CD8-positive, alpha-beta memory T cell (primary cell): ENCODE measurements around the gene UBQLN2. TPM values are rescaled to one million over a fixed set of nuclear protein-coding genes. Genes with fewer than 3 reads are reported as not detected.

ENCODE experiments used
- CTCF ChIA-PET: fragments of 350-600 bp; sonication (Branson Sonifier 250); formaldehyde crosslinking; loops from one replicate; lab custom pipeline; 2021; ENCODE audit warnings: antibody characterized with exemption; lab: Charles Lee
- POLR2A ChIA-PET: fragments of 350-600 bp; sonication (Branson Sonifier 250); formaldehyde crosslinking; loops from one replicate; lab custom pipeline; 2021; ENCODE audit warnings: antibody characterized with exemption; lab: Charles Lee
- DNase-seq, 5 donors: peaks; one replicate each; pipeline versions ENCODE4 v3.0.0 to v3.0.0-alpha.2; 2020 to 2022; ENCODE audit warnings: mixed read lengths in 1 of 5
- H3K27ac ChIP-seq: one replicate; pipeline ENCODE4 v1.7.0; 2013; ENCODE audit warnings: low read depth, mild to moderate bottlenecking, low read length, moderate library complexity
- H3K27me3 ChIP-seq: 2 replicates; pipeline ENCODE4 v1.7.0; 2013; ENCODE audit warnings: low read length, mild to moderate bottlenecking; ENCODE audit not compliant: insufficient read depth, poor library complexity, severe bottlenecking
- H3K36me3 ChIP-seq: 2 replicates; pipeline ENCODE4 v1.7.0; 2013; ENCODE audit warnings: mild to moderate bottlenecking, low read length, moderate library complexity; ENCODE audit not compliant: insufficient read depth
- H3K4me1 ChIP-seq: 2 replicates; pipeline ENCODE4 v1.7.0; 2013; ENCODE audit warnings: mild to moderate bottlenecking, low read length, moderate library complexity; ENCODE audit not compliant: insufficient read depth
- H3K4me3 ChIP-seq: 2 replicates; pipeline ENCODE4 v1.7.0; 2013; ENCODE audit warnings: mild to moderate bottlenecking, low read length
- H3K9me3 ChIP-seq: 2 replicates; pipeline ENCODE4 v1.7.0; 2013; ENCODE audit warnings: mild to moderate bottlenecking, low read length
- H3K27ac Mint-ChIP-seq, 8 donors: one replicate each; pipeline ENCODE4 v1.8.0; 2020 to 2021; ENCODE audit warnings: mixed read lengths in 8 of 8, mild to moderate bottlenecking in 6 of 8, inconsistent platforms in 3 of 8, moderate library complexity in 3 of 8
- H3K27me3 Mint-ChIP-seq, 2 donors: one replicate each; pipeline ENCODE4 v1.8.0; 2020 to 2021; ENCODE audit warnings: mixed read lengths in 2 of 2, mild to moderate bottlenecking in 1 of 2, moderate library complexity in 1 of 2
- H3K36me3 Mint-ChIP-seq, 3 donors: one replicate each; pipeline ENCODE4 v1.8.0; 2020 to 2021; ENCODE audit warnings: mixed read lengths in 3 of 3, inconsistent platforms in 1 of 3, mild to moderate bottlenecking in 1 of 3
- H3K4me1 Mint-ChIP-seq, 3 donors: one replicate each; pipeline ENCODE4 v1.8.0; 2020 to 2021; ENCODE audit warnings: mixed read lengths in 3 of 3, inconsistent platforms in 1 of 3, mild to moderate bottlenecking in 1 of 3
- H3K4me3 Mint-ChIP-seq, 7 donors: one replicate each; pipeline ENCODE4 v1.8.0; 2020 to 2021; ENCODE audit warnings: mixed read lengths in 7 of 7, mild to moderate bottlenecking in 6 of 7, moderate library complexity in 4 of 7, inconsistent platforms in 2 of 7
- H3K9me3 Mint-ChIP-seq, 5 donors: one replicate each; pipeline ENCODE4 v1.8.0; 2020 to 2022; ENCODE audit warnings: mixed read lengths in 5 of 5, mild to moderate bottlenecking in 3 of 5, moderate library complexity in 2 of 5, inconsistent platforms in 1 of 5
- polyA plus RNA-seq: library from polyadenylated mRNA; unstranded; fragments of 300-500 nt; fragmentation: Illumina TruSeq; gene quantifications from one replicate; pipeline ENCODE4 v1.2.3, GENCODE V29; 2021
- total RNA-seq, 2 experiments: library from RNA; stranded (reverse); gene quantifications; one replicate each; pipeline ENCODE4 v1.2.3, GENCODE V29; 2021

Gene UBQLN2
- total and polyA plus RNA-seq, 3 experiments from 2014 or later: 29.3 to 60.9 (median 31.6) TPM

DNA sequence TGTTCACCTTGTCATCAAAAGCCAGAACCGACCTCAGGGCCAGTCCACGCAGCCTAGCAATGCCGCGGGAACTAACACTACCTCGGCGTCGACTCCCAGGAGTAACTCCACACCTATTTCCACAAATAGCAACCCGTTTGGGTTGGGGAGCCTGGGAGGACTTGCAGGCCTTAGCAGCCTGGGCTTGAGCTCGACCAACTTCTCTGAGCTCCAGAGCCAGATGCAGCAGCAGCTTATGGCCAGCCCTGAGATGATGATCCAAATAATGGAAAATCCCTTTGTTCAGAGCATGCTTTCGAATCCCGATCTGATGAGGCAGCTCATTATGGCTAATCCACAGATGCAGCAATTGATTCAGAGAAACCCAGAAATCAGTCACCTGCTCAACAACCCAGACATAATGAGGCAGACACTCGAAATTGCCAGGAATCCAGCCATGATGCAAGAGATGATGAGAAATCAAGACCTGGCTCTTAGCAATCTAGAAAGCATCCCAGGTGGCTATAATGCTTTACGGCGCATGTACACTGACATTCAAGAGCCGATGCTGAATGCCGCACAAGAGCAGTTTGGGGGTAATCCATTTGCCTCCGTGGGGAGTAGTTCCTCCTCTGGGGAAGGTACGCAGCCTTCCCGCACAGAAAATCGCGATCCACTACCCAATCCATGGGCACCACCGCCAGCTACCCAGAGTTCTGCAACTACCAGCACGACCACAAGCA is 898 bp downstream of the UBQLN2 start:
- peaks cover 7% of the 10 kb centered on the region for H3K4me1 ChIP-seq
- H3K9me3 ChIP-seq: no peaks in the 10 kb centered on the region
- DNase-seq: peak in 4 of 5 donors; percentile 0 to 45 (median 14)
- no peaks in the 10 kb centered on the region for H3K27me3 ChIP-seq
- H3K27ac Mint-ChIP-seq: peak overlapping the region; percentile 81 to 100 (median 98)
- peak overlapping the region; percentile 93 for H3K27ac ChIP-seq
- peaks cover 21 to 41% (median 37%) of the 10 kb centered on the region in 3 donors for H3K4me1 Mint-ChIP-seq
- ChIA-PET POLR2A (interaction anchor here (0.6 kb wide), 1 partner anchor 60 kb away, joined by 3 read pairs; no protein-coding TSS in a partner anchor), CTCF (no interaction called here)
- no peaks in the 10 kb centered on the region for H3K9me3 Mint-ChIP-seq
- no peaks in the 10 kb centered on the region for H3K36me3 ChIP-seq
- peak overlapping the region; percentile 86 for H3K4me3 ChIP-seq
- H3K4me3 Mint-ChIP-seq: peak overlapping the region; percentile 83 to 97 (median 91)
- peaks cover 0 to 1% of the 10 kb centered on the region in 2 donors for H3K27me3 Mint-ChIP-seq
- peaks cover 0 to 27% (median 5%) of the 10 kb centered on the region in 3 donors for H3K36me3 Mint-ChIP-seq

DNA sequence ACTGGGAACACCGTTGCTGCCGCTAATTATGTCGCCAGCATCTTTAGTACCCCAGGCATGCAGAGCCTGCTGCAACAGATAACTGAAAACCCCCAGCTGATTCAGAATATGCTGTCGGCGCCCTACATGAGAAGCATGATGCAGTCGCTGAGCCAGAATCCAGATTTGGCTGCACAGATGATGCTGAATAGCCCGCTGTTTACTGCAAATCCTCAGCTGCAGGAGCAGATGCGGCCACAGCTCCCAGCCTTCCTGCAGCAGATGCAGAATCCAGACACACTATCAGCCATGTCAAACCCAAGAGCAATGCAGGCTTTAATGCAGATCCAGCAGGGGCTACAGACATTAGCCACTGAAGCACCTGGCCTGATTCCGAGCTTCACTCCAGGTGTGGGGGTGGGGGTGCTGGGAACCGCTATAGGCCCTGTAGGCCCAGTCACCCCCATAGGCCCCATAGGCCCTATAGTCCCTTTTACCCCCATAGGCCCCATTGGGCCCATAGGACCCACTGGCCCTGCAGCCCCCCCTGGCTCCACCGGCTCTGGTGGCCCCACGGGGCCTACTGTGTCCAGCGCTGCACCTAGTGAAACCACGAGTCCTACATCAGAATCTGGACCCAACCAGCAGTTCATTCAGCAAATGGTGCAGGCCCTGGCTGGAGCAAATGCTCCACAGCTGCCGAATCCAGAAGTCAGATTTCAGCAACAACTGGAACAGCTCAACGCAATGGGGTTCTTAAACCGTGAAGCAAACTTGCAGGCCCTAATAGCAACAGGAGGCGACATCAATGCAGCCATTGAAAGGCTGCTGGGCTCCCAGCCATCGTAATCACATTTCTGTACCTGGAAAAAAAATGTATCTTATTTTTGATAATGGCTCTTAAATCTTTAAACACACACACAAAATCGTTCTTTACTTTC is 1.8 kb downstream of the UBQLN2 start:
- H3K27ac ChIP-seq: peak overlapping the region; percentile 93
- H3K4me1 ChIP-seq: peaks cover 7% of the 10 kb centered on the region
- H3K27me3 ChIP-seq: no peaks in the 10 kb centered on the region
- CTCF ChIA-PET: no interaction called here
- H3K27ac Mint-ChIP-seq: peak overlapping the region; percentile 81 to 100 (median 98)
- H3K9me3 Mint-ChIP-seq: no peaks in the 10 kb centered on the region
- no peaks in the 10 kb centered on the region for H3K9me3 ChIP-seq
- H3K4me3 Mint-ChIP-seq: peak overlapping the region; percentile 83 to 97 (median 91)
- peaks cover 25 to 48% (median 45%) of the 10 kb centered on the region in 3 donors for H3K4me1 Mint-ChIP-seq
- POLR2A ChIA-PET: no interaction called here
- peaks cover 0 to 1% of the 10 kb centered on the region in 2 donors for H3K27me3 Mint-ChIP-seq
- peak in 1 of 5 donors; percentile 4 for DNase-seq
- H3K36me3 ChIP-seq: no peaks in the 10 kb centered on the region
- peak overlapping the region; percentile 86 for H3K4me3 ChIP-seq
- peaks cover 0 to 31% (median 5%) of the 10 kb centered on the region in 3 donors for H3K36me3 Mint-ChIP-seq

DNA sequence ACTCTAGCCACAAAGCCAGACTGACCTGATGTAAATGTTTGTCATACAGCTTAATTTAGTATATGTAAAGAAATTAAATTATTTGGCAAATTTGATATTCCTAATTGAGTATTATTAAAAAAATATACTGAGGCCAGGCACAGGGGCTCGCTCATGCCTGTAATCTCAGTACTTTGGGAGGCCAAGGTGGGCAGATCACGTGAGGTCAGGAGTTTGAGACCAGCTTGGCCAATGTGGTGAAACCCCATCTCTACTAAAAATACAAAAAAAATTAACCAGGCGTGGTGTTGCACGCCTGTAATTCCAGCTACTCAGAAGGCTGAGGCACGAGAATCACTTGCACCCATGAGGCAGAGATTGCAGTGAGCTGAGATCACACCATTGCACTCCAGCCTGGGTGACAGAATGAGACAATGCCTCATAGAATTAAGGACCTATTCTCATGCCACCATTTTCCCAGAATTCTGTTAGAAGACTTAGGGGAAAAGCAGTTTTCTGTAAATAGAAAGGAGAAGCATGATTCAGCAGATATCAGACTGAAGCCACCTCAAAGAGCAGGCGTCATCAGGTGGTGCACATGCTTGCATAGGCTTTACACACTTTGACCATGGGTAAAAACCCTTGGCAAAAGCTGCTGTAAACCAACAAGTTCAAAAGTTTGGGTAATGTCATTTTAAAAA is 6.1 kb downstream of the UBQLN2 start:
- no peaks in the 10 kb centered on the region for H3K27me3 ChIP-seq
- H3K4me3 ChIP-seq: no peak overlapping the region
- no peak for DNase-seq
- Mint-ChIP-seq H3K27me3 (no peaks in the 10 kb centered on the region), H3K9me3 (no peaks in the 10 kb centered on the region), H3K4me3 (peak overlapping the region in 2 of 7 donors; percentile 5 to 16), H3K4me1 (peaks cover 34 to 78% (median 65%) of the 10 kb centered on the region in 3 donors), H3K27ac (peak overlapping the region in 4 of 8 donors; percentile 58 to 74 (median 67)), H3K36me3 (peaks cover 0 to 43% (median 5%) of the 10 kb centered on the region in 3 donors)
- no peaks in the 10 kb centered on the region for H3K9me3 ChIP-seq
- ChIA-PET CTCF (no interaction called here), POLR2A (no interaction called here)
- H3K36me3 ChIP-seq: no peaks in the 10 kb centered on the region
- no peak overlapping the region for H3K27ac ChIP-seq
- H3K4me1 ChIP-seq: peaks cover 7% of the 10 kb centered on the region

DNA sequence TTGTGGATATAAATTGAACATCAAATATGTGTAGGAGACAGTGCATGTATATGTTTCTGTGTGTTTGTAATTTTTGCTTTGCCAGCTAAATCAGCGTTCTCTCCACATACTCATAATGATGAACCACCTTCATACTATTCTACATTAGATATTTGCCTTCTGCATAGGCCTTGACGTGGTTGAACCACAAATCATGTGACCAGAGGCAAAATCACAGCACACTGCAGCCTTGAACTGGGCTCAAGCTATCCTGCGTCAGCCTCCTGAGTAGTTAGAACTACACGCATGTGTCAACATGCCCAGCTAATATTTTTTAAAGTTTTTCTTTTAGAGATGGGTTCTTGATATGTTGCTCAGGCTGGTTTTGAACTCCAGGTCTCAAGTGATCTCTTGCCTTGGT is 9.5 kb downstream of the UBQLN2 start:
- Mint-ChIP-seq H3K36me3 (peaks cover 6 to 47% (median 10%) of the 10 kb centered on the region in 3 donors), H3K4me3 (no peak overlapping the region), H3K9me3 (no peaks in the 10 kb centered on the region), H3K27ac (peak overlapping the region in 2 of 8 donors; percentile 73 to 76), H3K4me1 (peaks cover 34 to 79% (median 70%) of the 10 kb centered on the region in 3 donors), H3K27me3 (no peaks in the 10 kb centered on the region)
- CTCF ChIA-PET: no interaction called here
- Histone ChIP-seq H3K27me3 (no peaks in the 10 kb centered on the region), H3K9me3 (no peaks in the 10 kb centered on the region), H3K27ac (no peak overlapping the region), H3K4me1 (peaks cover 7% of the 10 kb centered on the region), H3K36me3 (no peaks in the 10 kb centered on the region), H3K4me3 (no peak overlapping the region)
- DNase-seq: peak in 1 of 5 donors; percentile 26
- POLR2A ChIA-PET: no interaction called here

DNA sequence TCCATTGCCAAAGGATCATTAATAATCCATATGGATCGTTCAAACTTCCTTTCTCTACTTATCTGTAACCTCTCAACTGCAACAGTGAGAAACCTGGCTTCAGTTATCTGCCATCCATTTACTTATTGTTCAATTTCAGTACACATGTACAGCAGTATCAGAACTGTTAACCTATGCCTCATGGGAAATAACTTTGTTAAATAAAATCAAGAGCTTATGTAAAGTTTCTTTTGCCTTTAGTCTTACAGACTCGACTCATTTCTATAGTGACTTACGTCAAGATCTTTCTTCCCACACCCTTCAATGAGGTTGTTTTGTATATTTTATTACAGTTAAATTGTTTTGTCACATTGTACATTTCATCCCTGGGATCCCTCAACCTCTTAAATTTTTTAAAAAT is 11.4 kb downstream of the UBQLN2 start:
- Histone ChIP-seq H3K4me3 (no peak overlapping the region), H3K4me1 (no peaks in the 10 kb centered on the region), H3K9me3 (no peaks in the 10 kb centered on the region), H3K27me3 (no peaks in the 10 kb centered on the region), H3K36me3 (no peaks in the 10 kb centered on the region), H3K27ac (no peak overlapping the region)
- ChIA-PET POLR2A (no interaction called here), CTCF (no interaction called here)
- Mint-ChIP-seq H3K27ac (peak overlapping the region in 1 of 8 donors; percentile 5), H3K4me3 (no peak overlapping the region), H3K9me3 (no peaks in the 10 kb centered on the region), H3K36me3 (peaks cover 6 to 54% (median 20%) of the 10 kb centered on the region in 3 donors), H3K27me3 (no peaks in the 10 kb centered on the region), H3K4me1 (peaks cover 35 to 80% (median 72%) of the 10 kb centered on the region in 3 donors)
- no peak for DNase-seq

DNA sequence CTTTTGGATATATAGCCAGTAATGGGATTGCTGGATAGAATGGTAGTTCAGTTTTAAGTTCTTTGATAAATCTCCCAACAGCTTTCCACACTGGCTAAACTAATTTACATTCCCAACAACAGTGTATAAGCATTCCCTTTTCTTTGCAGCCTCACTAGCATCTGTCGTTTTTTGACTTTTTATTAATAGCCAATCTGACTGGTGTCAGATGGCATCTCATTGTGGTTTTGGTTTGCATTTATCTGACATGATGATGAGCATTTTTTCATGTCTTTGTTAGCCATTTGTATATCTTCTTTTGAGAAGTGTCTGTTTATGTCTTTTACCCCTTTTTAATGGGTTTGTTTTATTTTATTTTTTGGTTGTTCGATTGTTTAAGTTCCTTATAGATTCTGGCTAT is 13.3 kb downstream of the UBQLN2 start:
- no peak for DNase-seq
- H3K4me3 Mint-ChIP-seq: no peak overlapping the region
- Histone ChIP-seq H3K9me3 (no peaks in the 10 kb centered on the region), H3K27me3 (no peaks in the 10 kb centered on the region), H3K27ac (no peak overlapping the region), H3K4me3 (no peak overlapping the region), H3K36me3 (no peaks in the 10 kb centered on the region), H3K4me1 (no peaks in the 10 kb centered on the region)
- POLR2A ChIA-PET: no interaction called here
- H3K36me3 Mint-ChIP-seq: peaks cover 12 to 51% (median 31%) of the 10 kb centered on the region in 3 donors
- CTCF ChIA-PET: no interaction called here
- no peak overlapping the region for H3K27ac Mint-ChIP-seq
- H3K4me1 Mint-ChIP-seq: peaks cover 31 to 74% (median 63%) of the 10 kb centered on the region in 3 donors
- no peaks in the 10 kb centered on the region for H3K27me3 Mint-ChIP-seq
- H3K9me3 Mint-ChIP-seq: peaks cover 0 to 10% (median 1%) of the 10 kb centered on the region in 5 donors

DNA sequence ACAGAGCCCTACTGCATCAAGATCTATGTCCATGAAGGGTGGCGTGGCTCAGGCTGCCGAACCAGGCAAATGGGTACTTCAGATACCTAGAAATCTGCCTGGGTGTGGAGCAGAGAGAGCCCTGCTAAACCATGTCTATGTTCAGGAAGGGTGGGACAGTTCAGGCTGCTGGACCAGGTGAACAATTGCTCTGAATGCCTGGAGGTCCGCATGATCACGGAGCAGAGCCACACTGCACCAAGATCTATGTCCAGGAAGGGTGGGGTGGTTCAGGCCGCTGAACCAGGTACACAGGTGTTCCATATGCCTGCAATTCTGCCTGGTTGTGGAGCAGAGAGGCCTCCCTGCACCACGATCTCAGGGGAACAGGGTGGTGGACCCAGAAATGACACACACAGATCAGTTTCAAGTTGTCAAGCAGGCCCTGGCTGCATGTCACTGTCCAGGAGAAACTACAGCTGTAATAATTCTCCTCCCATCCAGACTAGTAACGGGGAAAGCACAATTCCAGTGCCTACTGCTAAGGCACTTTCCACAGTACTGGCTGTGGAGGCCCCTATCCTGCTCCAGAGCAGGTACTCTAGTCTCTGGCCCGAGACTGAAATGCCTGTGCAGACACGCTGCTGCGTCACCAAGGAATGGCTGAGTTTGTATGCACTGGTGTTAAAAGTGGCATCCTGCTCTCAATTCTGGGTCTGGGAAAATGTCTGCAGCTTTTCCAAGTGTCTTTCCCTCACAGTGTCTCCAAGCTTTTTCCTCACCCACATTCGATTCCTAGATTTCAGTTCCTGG is 25.2 kb downstream of the UBQLN2 start:
- H3K36me3 Mint-ChIP-seq: peaks cover 0 to 26% (median 20%) of the 10 kb centered on the region in 3 donors
- no peaks in the 10 kb centered on the region for H3K36me3 ChIP-seq
- no peak for DNase-seq
- H3K27ac ChIP-seq: no peak overlapping the region
- H3K4me3 Mint-ChIP-seq: no peak overlapping the region
- no peaks in the 10 kb centered on the region for H3K27me3 ChIP-seq
- CTCF ChIA-PET: no interaction called here
- no peaks in the 10 kb centered on the region for H3K4me1 ChIP-seq
- POLR2A ChIA-PET: no interaction called here
- H3K27ac Mint-ChIP-seq: no peak overlapping the region
- H3K27me3 Mint-ChIP-seq: peaks cover 0 to 6% of the 10 kb centered on the region in 2 donors
- H3K9me3 ChIP-seq: no peaks in the 10 kb centered on the region
- peaks cover 12 to 32% (median 21%) of the 10 kb centered on the region in 3 donors for H3K4me1 Mint-ChIP-seq
- H3K9me3 Mint-ChIP-seq: peaks cover 6 to 31% (median 8%) of the 10 kb centered on the region in 5 donors
- no peak overlapping the region for H3K4me3 ChIP-seq
